BLaER1 (cell line): ENCODE results near the gene TIAM2.
"Not testable (repeated sequence)": the region's sequence is repeated elsewhere in the genome, so short reads cannot be mapped to it uniquely, and the experiment has no call there.

Experiments
- H3K27ac ChIP-seq: shearing (Covaris generic); formaldehyde crosslinking; 2 replicates; pipeline ENCODE4 v1.8.1; 2022
- H3K27me3 ChIP-seq: shearing (Covaris generic); formaldehyde crosslinking; 2 replicates; pipeline ENCODE4 v1.8.1; 2022
- H3K36me3 ChIP-seq: shearing (Covaris generic); formaldehyde crosslinking; 2 replicates; pipeline ENCODE4 v1.8.1; 2022
- H3K4me1 ChIP-seq: shearing (Covaris generic); formaldehyde crosslinking; 2 replicates; pipeline ENCODE4 v1.8.1; 2022
- H3K4me2 ChIP-seq: shearing (Covaris generic); formaldehyde crosslinking; 2 replicates; pipeline ENCODE4 v1.8.1; 2022
- H3K4me3 ChIP-seq: shearing (Covaris generic); formaldehyde crosslinking; 2 replicates; pipeline ENCODE4 v1.8.1; 2022
- H3K9ac ChIP-seq: shearing (Covaris generic); formaldehyde crosslinking; 2 replicates; pipeline ENCODE4 v1.8.1; 2022
- H3K9me3 ChIP-seq: shearing (Covaris generic); formaldehyde crosslinking; 2 replicates; pipeline ENCODE4 v1.8.1; 2022
- H4K20me1 ChIP-seq: shearing (Covaris generic); formaldehyde crosslinking; 2 replicates; pipeline ENCODE4 v1.8.1; 2022
- Cebpa-rat ChIP-seq: shearing (Covaris generic); IDR thresholded peaks from 2 replicates; pipeline ENCODE4 v1.8.1; 2022

The TIAM2 gene

GRCh38 chr6:155219299-155219698 is 224.2 kb downstream of the TIAM2 start:
- no peak overlapping the region for H3K4me2 ChIP-seq
- H3K4me3 ChIP-seq: no peak overlapping the region
- no peak for TF ChIP-seq Cebpa-rat
- no peak overlapping the region for H3K9ac ChIP-seq
- no peak overlapping the region for H3K27ac ChIP-seq
- H3K9me3 ChIP-seq: no peaks in the 10 kb centered on the region
- H4K20me1 ChIP-seq: no peaks in the 10 kb centered on the region
- H3K36me3 ChIP-seq: no peaks in the 10 kb centered on the region
- no peaks in the 10 kb centered on the region for H3K27me3 ChIP-seq
- H3K4me1 ChIP-seq: peaks cover 18% of the 10 kb centered on the region

GRCh38 chr6:155219858-155220301 is 224.8 kb downstream of the TIAM2 start:
- no peak overlapping the region for H3K4me3 ChIP-seq
- H3K9ac ChIP-seq: no peak overlapping the region
- H4K20me1 ChIP-seq: no peaks in the 10 kb centered on the region
- TF ChIP-seq Cebpa-rat: no peak
- no peaks in the 10 kb centered on the region for H3K36me3 ChIP-seq
- H3K4me1 ChIP-seq: peaks cover 16% of the 10 kb centered on the region
- H3K4me2 ChIP-seq: no peak overlapping the region
- H3K27ac ChIP-seq: no peak overlapping the region
- no peaks in the 10 kb centered on the region for H3K27me3 ChIP-seq
- no peaks in the 10 kb centered on the region for H3K9me3 ChIP-seq

- Histone ChIP-seq H3K27me3 (no peaks in the 10 kb centered on the region), H3K9me3 (no peaks in the 10 kb centered on the region), H3K4me1 (peaks cover 13% of the 10 kb centered on the region), H3K4me3 (no peak overlapping the region), H3K9ac (no peak overlapping the region), H3K36me3 (no peaks in the 10 kb centered on the region), H4K20me1 (no peaks in the 10 kb centered on the region), H3K4me2 (no peak overlapping the region), H3K27ac (no peak overlapping the region)
- TF ChIP-seq Cebpa-rat: no peak
Measured at GRCh38 chr6:155221086-155221485, 226.0 kb downstream of the TIAM2 start.

GRCh38 chr6:155222506-155222905 is 227.4 kb downstream of the TIAM2 start:
- no peak overlapping the region for H3K9ac ChIP-seq

GRCh38 chr6:155223646-155224451 is 228.7 kb downstream of the TIAM2 start:
- TF ChIP-seq Cebpa-rat: no peak
- Histone ChIP-seq H3K27ac (no peak overlapping the region), H3K4me3 (no peak overlapping the region), H3K9ac (no peak overlapping the region), H3K4me1 (no peaks in the 10 kb centered on the region), H3K27me3 (no peaks in the 10 kb centered on the region), H4K20me1 (no peaks in the 10 kb centered on the region), H3K4me2 (no peak overlapping the region), H3K36me3 (no peaks in the 10 kb centered on the region), H3K9me3 (no peaks in the 10 kb centered on the region)

More at GRCh38 chr6:155222506-155222905, 227.4 kb downstream of the TIAM2 start:
- Histone ChIP-seq H4K20me1 (no peaks in the 10 kb centered on the region), H3K36me3 (no peaks in the 10 kb centered on the region), H3K4me3 (no peak overlapping the region), H3K27ac (no peak overlapping the region), H3K4me1 (no peaks in the 10 kb centered on the region), H3K4me2 (no peak overlapping the region), H3K27me3 (no peaks in the 10 kb centered on the region), H3K9me3 (no peaks in the 10 kb centered on the region)
- TF ChIP-seq Cebpa-rat: no peak

GRCh38 chr6:155224618-155225017 is 229.5 kb downstream of the TIAM2 start:
- H3K4me3 ChIP-seq: no peak overlapping the region
- H3K36me3 ChIP-seq: 0 out of 2 replicates have a peak, but pooled peaks cover under 1% of the 10 kb centered on the region
- no peaks in the 10 kb centered on the region for H3K27me3 ChIP-seq
- H3K4me1 ChIP-seq: no peaks in the 10 kb centered on the region
- H4K20me1 ChIP-seq: no peaks in the 10 kb centered on the region
- peaks cover under 1% of the 10 kb centered on the region; the same call in 1 of the 2 replicates for H3K9me3 ChIP-seq
- no peak for TF ChIP-seq Cebpa-rat
- no peak overlapping the region for H3K4me2 ChIP-seq
- H3K9ac ChIP-seq: no peak overlapping the region
- H3K27ac ChIP-seq: no peak overlapping the region

- Histone ChIP-seq H3K4me1 (no peaks in the 10 kb centered on the region), H3K27me3 (no peaks in the 10 kb centered on the region), H3K36me3 (0 out of 2 replicates have a peak, but pooled peaks cover 8% of the 10 kb centered on the region), H3K4me2 (no peak overlapping the region), H4K20me1 (no peaks in the 10 kb centered on the region), H3K9me3 (peaks cover 6% of the 10 kb centered on the region; the same call in 1 of the 2 replicates), H3K4me3 (no peak overlapping the region), H3K9ac (no peak overlapping the region), H3K27ac (no peak overlapping the region)
- TF ChIP-seq Cebpa-rat: no peak
Measured at GRCh38 chr6:155227046-155227445, 231.9 kb downstream of the TIAM2 start.

GRCh38 chr6:155228546-155229166 is 233.5 kb downstream of the TIAM2 start:
- Histone ChIP-seq H3K9me3 (peaks cover 6% of the 10 kb centered on the region; the same call in 1 of the 2 replicates), H3K36me3 (0 out of 2 replicates have a peak, but pooled peaks cover 8% of the 10 kb centered on the region), H3K4me2 (no peak overlapping the region), H3K4me3 (no peak overlapping the region), H4K20me1 (no peaks in the 10 kb centered on the region), H3K9ac (no peak overlapping the region), H3K27me3 (no peaks in the 10 kb centered on the region), H3K4me1 (no peaks in the 10 kb centered on the region), H3K27ac (no peak overlapping the region)
- no peak for TF ChIP-seq Cebpa-rat

- H3K36me3 ChIP-seq: not testable (repeated sequence)
Measured at GRCh38 chr6:155230975-155231374, 235.9 kb downstream of the TIAM2 start.

GRCh38 chr6:155232848-155233247 is 237.7 kb downstream of the TIAM2 start:
- Histone ChIP-seq H3K4me1 (no peaks in the 10 kb centered on the region), H3K27me3 (no peaks in the 10 kb centered on the region), H3K9ac (no peak overlapping the region), H3K36me3 (peaks cover 15% of the 10 kb centered on the region; the same call in 1 of the 2 replicates), H3K4me2 (no peak overlapping the region), H3K9me3 (peaks cover 20% of the 10 kb centered on the region), H3K4me3 (no peak overlapping the region), H4K20me1 (no peaks in the 10 kb centered on the region), H3K27ac (no peak overlapping the region)
- TF ChIP-seq Cebpa-rat: no peak

More at GRCh38 chr6:155230975-155231374, 235.9 kb downstream of the TIAM2 start:
- H3K27ac ChIP-seq, H3K27me3 ChIP-seq, H3K9me3 ChIP-seq, H3K9ac ChIP-seq, H3K4me3 ChIP-seq, H3K4me1 ChIP-seq, H3K4me2 ChIP-seq, H4K20me1 ChIP-seq: not testable (repeated sequence)
